GM12891 (cell line): Measurements from ENCODE around the gene C19orf53.
A peak's percentile ranks its signal among the peaks of the same experiment; 100 is the strongest.
"Not testable (repeated sequence)": the region's sequence is repeated elsewhere in the genome, so short reads cannot be mapped to it uniquely, and the experiment has no call there.

Source experiments
- DNase-seq: peaks from one replicate; pipeline ENCODE4 v3.0.0; 2011; ENCODE audit warnings: low spot score; ENCODE audit not compliant: insufficient read length
- FAIRE-seq: peaks from 2 replicates; lab custom pipeline; 2011; peaks lifted over from hg19 to GRCh38; lab: Jason Lieb, UNC
- PAX5 ChIP-seq: IDR thresholded peaks from 2 replicates; pipeline ENCODE4 v1.6.1; 2011; ENCODE audit warnings: low read length, moderate library complexity, mild to moderate bottlenecking; ENCODE audit not compliant: insufficient read depth, severe bottlenecking
- POLR2A ChIP-seq: IDR thresholded peaks from 2 replicates; pipeline ENCODE4 v1.6.1; 2011; ENCODE audit warnings: low read depth, low read length, control low read depth
- POLR2AphosphoS5 ChIP-seq: IDR thresholded peaks from 2 replicates; pipeline ENCODE4 v1.6.1; 2011; ENCODE audit warnings: low read depth, low read length, control low read depth
- POU2F2 ChIP-seq: IDR thresholded peaks from 2 replicates; pipeline ENCODE4 v1.6.1; 2011; ENCODE audit warnings: low read depth, mild to moderate bottlenecking, control low read depth, low read length, moderate library complexity
- SPI1 ChIP-seq: IDR thresholded peaks from 2 replicates; pipeline ENCODE4 v1.6.1; 2011; ENCODE audit warnings: low read depth, low read length, control low read depth
- TAF1 ChIP-seq: IDR thresholded peaks from 2 replicates; pipeline ENCODE4 v1.6.1; 2011; ENCODE audit warnings: low read depth, low read length, control low read depth

The C19orf53 gene

GRCh38 chr19:13781547-13781946 lies 7.3 kb downstream of the C19orf53 start:
- FAIRE-seq: no peak
- TF ChIP-seq PAX5: no peak
- TF ChIP-seq POLR2A: no peak
- no peak for TF ChIP-seq TAF1
- TF ChIP-seq SPI1: no peak
- TF ChIP-seq POU2F2: no peak
- TF ChIP-seq POLR2AphosphoS5: no peak
- DNase-seq: no peak

- DNase-seq (no peak), FAIRE-seq (no peak)
- TF ChIP-seq POLR2A (no peak), PAX5 (no peak), SPI1 (no peak), TAF1 (no peak), POLR2AphosphoS5 (no peak), POU2F2 (no peak)
These were observed 8.3 kb downstream of the C19orf53 start for GRCh38 chr19:13782537-13782936.

- no peak for FAIRE-seq
- no peak for DNase-seq
- TF ChIP-seq SPI1 (no peak), TAF1 (no peak)
These were observed 9.6 kb downstream of the C19orf53 start for GRCh38 chr19:13783565-13784500.

GRCh38 chr19:13784731-13785452 lies 10.6 kb downstream of the C19orf53 start:
- FAIRE-seq: no peak
- no peak for DNase-seq
- TF ChIP-seq POLR2A: no peak
- TF ChIP-seq POU2F2: no peak
- no peak for TF ChIP-seq PAX5
- no peak for TF ChIP-seq TAF1
- no peak for TF ChIP-seq POLR2AphosphoS5
- TF ChIP-seq SPI1: no peak

- TF ChIP-seq POLR2AphosphoS5 (no peak), POLR2A (no peak), POU2F2 (no peak), TAF1 (no peak), PAX5 (no peak), SPI1 (no peak)
- FAIRE-seq (no peak), DNase-seq (no peak)
These were observed 14.7 kb downstream of the C19orf53 start for GRCh38 chr19:13788991-13789390.

- FAIRE-seq (no peak), DNase-seq (no peak)
- TF ChIP-seq PAX5 (no peak), TAF1 (no peak), POLR2AphosphoS5 (no peak), POLR2A (no peak), SPI1 (no peak), POU2F2 (no peak)
These were observed 16.1 kb downstream of the C19orf53 start for GRCh38 chr19:13790354-13790753.

- DNase-seq, FAIRE-seq: not testable (repeated sequence)
These were observed 19.1 kb downstream of the C19orf53 start for GRCh38 chr19:13793317-13793716.

- DNase-seq (no peak), FAIRE-seq (no peak)
- TF ChIP-seq SPI1 (no peak), POU2F2 (no peak), PAX5 (no peak), TAF1 (no peak), POLR2A (no peak), POLR2AphosphoS5 (no peak)
These were observed 20.1 kb downstream of the C19orf53 start for GRCh38 chr19:13794398-13794756.

- DNase-seq (peak; percentile 98), FAIRE-seq (peak; percentile 85)
- TF ChIP-seq SPI1 (no peak), POLR2A (no peak), POLR2AphosphoS5 (no peak), TAF1 (no peak), POU2F2 (no peak), PAX5 (no peak)
These were observed 20.7 kb downstream of the C19orf53 start, which contains the start of gene ZSWIM4 for GRCh38 chr19:13794757-13795589. TSS of gene ZSWIM4 (plus strand) at chr19:13795443. CDS start at chr19:13795649, 206 bp downstream.
